Right forelimb (tissue), 1 donor: ENCODE results near the gene ST3GAL3.

Experiments
- DNase-seq: peaks from one replicate; pipeline ENCODE4 v3.0.0-alpha.2; 2018

ST3GAL3 gene, protein sequence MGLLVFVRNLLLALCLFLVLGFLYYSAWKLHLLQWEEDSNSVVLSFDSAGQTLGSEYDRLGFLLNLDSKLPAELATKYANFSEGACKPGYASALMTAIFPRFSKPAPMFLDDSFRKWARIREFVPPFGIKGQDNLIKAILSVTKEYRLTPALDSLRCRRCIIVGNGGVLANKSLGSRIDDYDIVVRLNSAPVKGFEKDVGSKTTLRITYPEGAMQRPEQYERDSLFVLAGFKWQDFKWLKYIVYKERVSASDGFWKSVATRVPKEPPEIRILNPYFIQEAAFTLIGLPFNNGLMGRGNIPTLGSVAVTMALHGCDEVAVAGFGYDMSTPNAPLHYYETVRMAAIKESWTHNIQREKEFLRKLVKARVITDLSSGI

DNA sequence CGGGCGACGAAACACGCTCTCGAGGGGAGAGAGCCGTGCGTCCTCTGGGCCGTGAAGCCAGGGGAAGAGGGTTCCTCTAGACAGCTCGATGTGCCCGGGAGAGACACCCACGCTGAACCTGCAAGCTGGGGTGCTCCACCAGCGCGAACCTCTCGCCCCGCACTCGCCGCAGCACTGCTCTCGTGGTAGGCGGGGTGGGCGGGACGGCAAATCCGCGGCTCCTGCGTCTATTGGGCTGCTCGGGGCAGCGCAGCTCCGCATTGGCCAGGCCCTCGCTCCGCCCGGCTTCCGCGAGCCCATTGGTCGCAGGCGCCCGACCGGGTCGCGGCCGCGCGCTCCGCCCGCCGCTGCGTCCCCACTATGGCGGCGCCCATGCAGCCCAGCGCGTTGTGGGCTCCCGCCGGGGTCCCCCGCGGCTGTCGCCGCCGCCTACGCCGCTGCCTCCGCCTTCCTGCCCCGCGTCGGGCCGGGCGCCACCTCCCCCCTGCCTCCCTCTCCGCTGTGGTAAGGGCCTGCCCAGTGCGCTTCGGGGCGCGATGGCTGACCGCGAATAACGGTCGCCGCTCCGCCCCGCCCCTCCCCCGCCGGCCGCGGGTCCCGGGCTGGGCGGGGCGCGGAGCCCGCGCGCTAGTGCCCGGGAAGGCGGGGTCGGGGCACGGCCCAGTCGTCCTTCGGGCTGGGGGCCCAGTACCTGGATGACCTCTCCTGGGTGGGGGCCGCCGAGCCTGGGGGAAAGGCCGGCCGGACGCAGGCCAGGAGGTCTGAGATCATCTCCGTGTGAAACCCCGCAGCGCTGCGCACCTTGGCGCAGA is at the start of gene ST3GAL3:
ST3GAL3 (plus strand) TSS at position 347 of the 812 bp plus-strand sequence. CDS start 28,727 bp downstream, outside the sequence.
- DNase-seq = peak; percentile 93

DNA sequence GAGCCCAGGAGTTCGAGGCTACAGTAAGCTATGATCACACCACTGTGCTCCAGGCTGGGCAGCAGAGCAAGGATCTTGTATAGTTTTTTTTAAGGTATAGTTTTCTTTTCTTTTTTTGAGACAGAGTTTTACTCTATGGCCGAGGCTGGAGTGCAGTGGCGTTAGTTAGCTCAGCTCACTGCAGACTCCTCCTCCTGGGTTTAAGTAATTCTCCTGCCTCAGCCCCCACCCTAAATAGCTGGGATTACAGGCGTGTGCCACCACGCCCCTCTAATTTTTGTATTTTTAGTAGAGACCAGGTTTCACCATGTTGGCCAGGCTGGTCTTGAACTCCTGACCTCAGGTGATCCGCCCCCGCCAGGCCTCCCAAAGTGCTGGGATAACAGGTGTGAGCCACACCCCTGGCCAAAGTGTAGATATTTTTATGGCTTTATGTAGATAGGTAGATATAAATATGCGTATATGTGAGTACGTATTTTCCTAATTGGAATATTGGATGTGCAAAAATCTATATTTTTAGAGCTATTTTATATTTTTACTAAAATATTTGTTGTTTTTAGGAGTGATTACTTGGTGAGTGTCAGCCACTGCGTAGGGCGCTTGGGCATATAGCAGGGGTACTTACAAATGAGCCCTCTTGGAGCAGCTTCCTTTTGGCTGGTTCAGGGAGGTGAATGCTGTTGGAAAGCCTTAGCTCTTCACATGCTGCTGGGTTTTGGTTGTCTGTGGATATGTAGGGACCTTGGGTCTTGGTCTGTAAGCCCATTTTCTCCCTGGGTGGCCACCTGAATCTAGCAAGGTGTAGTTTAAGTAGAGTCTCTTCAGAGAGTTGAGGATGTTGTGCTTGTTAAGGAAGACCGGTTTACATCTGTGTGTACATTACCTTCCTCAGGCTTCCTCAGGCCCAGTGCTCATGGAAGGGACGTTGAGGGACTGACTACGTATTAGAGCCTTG is 47.8 kb upstream of the ST3GAL3 start:
- no peak for DNase-seq

DNA sequence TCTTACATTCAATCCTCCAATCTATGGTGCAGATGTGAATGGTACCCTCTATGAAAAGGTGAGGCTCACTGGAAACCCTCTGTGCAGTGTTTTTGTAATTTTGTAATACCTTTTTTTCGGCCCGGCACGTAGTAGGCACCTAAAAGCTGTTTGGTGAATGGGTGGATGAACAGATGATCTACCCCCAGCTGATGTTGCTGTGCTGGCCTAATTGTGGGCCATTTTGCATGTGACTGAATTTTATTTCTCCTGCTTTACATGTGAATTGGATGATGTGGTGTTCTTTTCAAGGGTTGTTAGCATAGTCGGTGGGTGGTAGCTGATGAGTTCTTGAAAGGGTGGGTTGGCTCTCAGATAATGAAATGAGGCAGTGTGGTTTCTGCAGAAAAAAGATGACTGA is 47.0 kb upstream of the ST3GAL3 start:
- no peak for DNase-seq

DNA sequence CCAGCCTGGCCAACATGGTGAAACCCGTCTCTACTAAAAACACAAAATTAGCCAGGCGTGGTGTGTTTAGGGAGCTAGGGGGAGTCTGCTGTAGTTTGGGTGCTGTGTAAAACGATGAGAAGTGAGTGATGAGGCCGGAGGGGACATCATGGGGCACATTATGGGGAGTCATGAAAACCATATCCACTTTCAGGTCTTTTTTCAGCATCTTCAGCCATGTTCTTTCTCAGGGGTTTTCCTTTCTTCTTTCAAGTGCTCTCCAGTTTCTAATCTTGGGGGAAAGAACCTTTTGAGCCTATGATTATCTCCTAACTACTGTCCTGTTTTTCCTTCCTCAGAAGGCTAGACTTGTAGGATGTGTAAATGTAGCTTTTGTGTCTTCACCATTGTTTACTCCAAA is 43.0 kb upstream of the ST3GAL3 start:
- no peak for DNase-seq

DNA sequence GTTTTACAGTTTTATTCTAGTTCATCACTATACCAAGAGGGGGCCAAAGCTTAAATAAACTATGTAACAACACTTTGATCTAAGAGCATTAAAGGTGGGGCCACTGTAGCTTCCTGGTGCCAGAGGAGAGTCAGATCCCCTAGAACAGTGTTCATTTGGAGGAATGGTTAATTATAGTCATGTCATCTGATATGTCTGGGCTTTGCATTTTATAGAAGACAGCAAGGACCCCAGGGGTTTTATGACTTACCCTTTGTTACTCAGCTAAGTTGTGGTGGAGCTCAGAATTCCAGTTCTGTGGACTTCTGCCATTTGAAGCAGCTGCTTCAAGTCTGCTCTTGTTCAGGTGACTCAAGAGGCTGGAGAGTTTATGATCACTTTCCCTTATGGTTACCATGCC is 40.7 kb upstream of the ST3GAL3 start:
- DNase-seq = no peak

DNA sequence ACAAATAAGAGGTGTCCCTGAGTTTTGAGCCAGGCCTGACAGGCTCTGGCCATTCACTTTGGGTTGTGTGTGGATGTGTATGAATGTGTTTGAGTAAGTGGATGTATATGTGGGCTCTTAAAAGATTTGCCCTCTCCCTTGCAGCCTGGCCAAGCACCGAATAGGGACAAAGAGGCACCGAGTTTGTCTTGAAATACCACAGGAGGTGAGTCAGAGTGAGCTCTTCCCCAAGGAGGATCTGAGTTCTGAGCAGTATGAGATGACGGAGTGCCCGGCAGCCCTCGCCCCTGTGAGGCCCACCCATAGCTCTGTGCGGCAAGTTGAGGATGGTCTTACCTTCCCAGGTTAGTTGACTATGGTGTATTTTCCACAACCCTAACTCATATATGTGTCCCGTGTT is 38.4 kb upstream of the ST3GAL3 start:
- DNase-seq = no peak

DNA sequence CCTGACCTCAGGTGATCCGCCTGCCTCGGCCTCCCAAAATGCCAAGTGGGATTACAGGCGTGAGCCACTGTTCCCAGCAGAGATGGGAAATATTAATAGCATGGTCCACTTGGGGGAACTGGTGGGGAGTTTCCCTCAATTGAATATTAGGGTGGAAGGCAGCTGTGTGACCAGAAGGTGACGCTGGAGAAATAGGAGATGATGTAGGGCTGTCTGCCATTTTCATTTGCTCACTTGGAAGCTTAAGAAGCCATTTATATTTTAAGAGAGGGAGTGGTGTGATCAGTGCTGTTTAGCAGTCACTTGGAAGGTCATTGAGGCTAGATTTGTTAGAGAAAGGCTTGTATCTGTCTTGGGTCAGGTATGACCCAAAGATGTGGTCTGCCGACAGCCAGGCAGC is 37.5 kb upstream of the ST3GAL3 start:
- DNase-seq = no peak

DNA sequence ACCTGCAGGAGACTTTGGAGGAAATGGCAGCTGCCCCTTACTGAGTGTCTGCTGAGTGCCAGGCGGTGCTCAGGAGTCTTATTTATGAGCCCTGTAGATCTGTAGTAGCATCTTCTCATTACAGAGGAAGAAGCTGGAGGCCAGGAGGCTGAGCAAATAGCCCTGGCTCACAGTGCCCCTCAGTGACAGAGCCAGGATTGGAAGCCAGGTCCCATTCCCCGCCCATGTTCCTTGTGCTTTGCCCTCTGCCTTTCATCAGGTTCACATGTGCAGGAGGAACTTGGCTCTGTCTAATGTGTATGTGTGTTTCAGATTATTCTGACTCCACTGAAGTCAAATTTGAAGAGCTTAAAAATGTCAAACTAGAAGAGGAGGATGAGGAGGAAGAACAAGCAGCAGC is 36.1 kb upstream of the ST3GAL3 start:
- no peak for DNase-seq

DNA sequence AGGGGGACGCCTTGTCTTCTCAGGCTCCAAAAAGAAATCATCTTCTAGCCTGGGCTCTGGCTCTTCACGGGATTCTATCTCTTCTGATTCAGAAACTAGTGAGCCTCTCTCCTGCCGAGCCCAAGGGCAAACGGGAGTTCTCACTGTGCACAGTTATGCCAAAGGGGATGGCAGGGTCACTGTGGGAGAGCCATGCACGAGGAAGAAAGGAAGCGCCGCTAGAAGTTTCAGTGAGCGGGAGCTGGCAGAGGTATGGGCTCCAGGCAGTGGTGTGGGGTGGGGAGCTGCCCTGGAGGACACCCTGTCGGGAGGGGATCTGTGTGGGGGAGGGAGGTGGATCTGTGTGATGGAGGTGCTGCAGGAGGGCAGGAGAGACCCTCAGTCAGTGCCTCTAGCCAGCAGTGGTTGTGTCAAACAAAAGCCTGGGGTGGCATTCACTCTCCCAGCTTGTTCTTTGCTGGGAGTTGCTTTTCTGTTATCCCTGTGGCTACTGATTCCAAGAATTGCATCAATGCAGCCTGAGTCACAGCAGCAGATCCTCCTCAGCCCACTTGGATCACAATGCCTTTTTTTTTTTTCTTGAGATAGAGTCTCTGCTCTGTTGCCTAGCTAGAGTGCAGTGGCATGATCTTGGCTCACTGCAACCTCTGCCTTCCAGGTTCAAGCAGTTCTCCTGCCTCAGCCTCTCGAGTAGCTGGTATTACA is 35.6 kb upstream of the ST3GAL3 start:
- no peak for DNase-seq

DNA sequence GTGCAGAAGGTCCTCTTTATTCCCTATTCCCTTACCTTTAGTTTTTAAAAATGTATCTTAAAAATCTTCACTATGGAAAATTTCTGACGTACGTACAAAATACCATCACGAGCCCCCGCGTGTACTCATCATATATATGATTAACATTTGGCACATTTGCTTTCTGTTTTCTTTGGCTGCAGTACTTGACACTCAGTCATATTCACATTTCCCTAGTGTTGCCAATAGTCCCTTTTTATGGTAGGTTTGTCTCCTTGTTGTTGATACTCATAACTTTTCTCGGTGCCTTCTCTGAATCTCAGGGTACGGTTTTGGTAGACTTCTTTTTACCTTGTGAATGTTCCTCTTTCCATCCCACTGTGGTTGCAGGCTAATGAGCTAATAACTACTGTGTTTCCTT is 34.1 kb upstream of the ST3GAL3 start:
- no peak for DNase-seq

DNA sequence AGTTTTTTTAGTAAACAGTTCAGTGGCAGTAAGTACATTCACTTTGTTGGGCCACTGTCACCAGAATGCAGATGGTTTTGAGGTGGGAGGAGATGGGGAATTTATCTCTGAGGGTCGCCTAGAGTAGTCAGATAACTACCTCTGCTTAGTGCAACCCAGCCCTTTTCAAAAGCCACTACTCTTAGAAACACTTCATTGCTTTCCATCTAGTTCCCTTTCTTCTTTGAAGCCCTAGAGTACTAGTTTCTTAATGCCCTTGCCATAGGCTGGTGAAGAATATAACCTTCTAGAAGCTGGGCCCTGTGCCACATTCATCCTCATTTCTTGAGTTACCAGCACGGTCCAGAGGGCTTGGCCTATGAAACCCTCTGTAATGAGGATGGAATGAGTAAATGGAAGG is 28.4 kb upstream of the ST3GAL3 start:
- no peak for DNase-seq

DNA sequence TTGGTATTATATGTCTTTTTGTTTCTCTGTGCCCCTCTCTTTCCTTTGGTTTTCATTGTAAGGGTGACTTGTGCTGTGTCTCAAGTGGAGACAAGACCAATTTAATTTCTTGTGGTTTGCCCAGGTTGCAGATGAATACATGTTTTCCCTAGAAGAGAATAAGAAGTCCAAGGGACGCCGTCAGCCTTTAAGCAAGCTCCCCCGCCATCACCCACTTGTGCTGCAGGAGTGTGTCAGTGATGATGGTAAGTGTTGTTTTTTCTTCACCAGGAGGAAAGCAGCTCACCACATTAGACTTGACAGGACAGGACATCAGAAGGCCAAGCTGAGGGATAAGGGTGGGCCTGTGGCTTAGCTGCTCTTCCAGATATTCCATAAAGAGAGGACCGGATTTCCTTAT is 23.8 kb upstream of the ST3GAL3 start:
- no peak for DNase-seq

DNA sequence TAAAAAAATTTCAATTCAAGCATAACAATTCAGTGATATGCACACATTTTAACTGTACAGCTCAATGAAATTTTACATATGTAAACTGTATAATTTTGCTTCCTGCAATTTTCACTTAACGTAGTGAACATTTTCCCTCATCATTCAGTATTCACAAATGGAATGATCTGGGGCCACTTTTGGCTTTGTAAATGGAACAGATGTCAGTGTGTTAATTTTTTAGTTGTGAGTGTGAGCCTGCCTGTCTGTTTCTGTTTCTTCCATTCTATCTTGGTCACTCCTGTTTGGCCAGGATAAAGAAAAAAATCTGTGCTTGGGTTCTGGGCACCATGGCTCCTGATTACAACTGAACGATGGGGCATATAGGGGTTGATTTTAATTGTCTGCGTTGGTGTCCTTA is 20.5 kb upstream of the ST3GAL3 start:
- DNase-seq = no peak

DNA sequence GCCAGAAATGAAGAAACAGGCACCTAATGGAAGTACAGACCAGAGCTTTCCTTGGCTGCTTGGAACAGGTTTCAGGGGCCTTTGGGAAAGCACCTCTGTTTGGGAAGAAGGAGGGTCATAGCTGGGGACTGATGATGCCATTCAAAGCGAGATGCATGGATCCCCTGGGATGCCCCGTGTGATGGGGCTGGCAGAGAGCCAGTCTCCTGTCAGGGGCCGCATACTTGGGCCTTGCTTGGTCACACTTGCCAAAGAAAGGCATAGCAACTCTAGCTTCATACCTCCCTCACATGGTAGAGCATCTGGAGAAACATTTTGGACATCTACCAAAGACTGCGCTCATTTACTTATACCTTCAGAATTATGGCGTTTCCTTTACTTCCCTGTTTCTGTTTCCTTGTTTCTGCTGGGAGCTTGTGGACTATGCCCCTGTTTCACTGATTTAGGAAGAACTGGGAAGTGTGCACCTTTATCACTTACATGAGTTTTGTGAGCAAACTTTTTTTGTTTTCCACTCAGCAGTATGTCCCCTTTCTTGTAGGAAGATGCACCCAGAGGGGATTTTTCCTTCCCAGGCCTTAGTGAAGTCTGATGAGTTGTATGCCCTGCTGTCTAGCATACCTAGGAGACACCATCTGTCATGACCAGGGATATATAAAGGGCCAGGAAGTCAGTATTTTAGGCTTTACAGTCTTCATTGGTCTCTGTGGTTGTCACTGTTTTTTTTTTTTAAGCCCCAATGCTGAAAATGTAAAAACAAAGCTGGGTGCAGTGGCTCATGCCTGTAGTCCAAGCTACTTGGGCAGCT is 19.8 kb upstream of the ST3GAL3 start:
- DNase-seq = no peak

DNA sequence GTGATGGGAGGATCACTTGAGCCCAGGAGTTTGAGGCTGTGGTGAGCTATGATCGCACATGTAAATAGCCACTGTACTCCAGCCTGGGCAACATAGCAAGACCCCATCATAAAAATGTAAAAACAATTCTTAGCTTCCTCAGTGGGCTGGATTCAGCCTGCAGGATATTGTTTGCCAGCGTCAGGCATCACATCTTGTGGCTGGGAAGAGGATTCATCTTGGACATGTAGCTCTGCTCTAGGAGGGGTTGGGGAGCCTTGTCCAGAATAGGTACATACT is 19.3 kb upstream of the ST3GAL3 start:
- no peak for DNase-seq

DNA sequence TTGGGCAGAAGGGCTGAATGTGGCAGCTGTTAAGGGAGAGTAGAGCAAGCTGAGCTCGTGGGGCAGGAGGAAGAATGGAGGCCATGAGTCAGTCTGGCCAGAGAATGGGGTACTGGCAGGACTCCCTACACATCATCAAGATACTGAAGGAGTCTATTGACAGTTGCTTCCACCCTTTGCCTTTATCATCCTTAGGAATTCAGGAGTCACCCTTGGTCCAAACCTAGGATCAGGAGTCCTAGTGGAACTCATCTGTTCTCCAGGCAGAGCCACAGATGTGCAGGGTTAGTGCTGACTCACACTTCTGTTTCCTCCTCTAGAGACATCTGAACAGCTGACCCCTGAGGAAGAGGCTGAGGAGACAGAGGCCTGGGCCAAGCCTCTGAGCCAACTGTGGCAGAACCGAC is 18.7 kb upstream of the ST3GAL3 start:
- no peak for DNase-seq

DNA sequence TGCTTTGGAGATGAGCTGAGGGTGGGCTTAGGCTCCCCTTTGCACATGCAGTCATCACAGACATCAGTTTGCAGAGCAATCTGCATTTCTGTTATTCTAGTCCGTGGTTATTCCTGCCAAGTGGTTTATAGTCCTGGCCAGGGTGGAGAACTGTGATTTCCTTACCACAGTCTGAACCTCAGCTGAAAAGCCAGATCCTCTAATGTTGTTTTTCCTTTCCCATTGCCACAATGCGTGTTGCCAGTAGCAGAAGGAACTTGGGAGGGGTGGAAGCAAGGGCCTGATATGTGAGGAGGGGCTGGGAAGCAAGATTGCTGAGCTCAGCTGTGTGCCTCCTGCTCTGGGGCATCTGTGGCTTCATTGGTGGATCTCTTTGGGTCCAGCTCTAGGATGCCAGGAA is 18.0 kb upstream of the ST3GAL3 start:
- no peak for DNase-seq

DNA sequence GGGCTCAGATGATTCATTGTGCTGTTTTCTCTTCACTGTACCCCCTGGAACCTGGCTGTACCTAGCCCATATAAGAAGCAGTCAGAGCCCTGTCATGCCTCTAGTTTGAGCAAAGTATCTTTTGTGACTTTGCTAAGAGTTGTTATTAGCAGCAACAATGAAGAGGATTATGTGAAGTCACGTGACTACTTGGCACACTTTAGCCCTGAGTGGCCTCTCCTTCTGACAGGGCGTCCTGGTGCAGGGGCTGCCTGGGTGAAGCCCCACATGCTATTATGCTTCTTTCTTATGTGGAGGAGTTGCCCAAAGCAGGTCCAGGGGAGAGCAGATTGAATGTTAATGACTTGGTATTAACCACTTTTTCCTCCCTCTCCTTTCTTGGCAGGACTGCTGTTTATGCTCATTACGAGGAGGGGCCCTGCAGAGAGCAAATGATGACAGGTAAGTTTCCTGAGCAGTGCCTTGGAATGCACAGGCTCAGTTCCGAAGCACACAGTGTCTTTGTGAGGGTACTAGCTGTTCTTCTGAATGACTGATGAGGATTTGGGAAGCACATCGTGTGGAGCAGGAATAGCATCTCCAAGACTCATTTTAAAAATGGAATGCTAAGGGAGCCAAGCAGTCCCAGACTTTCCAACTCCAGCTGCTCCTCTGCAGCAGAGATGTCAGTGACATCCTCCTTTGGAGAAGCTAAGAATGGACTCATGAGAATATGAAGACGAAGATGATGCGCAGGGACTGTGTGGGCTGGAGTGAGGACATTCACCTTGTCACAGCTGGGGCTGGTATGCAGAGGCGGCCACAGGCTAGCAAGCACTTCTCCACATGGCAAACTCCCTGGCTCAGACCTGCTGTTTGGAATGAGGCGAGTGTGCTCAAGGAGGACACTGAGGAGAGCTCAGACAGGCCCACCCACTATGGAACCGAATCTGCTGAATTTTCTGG is 15.2 kb upstream of the ST3GAL3 start:
- no peak for DNase-seq

DNA sequence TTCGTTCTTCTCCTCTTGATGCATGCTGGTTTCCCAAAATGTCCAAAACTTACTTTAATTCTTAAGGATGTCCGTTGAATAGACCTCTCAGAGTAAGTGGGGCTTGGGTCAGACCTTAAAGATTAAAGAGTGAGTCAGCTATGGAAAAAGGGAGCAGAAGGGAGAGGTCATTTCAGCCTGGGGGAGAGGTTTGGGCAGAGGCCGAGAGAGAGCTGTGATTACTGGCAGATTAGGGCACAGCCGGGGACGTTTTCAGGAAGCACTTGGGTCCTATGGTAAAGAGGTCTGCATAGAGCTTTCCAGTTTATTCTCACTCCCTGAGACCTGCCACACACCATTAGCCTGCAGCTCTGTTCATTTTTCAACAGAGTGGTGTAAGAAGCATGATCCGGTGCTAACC is 14.0 kb upstream of the ST3GAL3 start:
- DNase-seq = no peak

DNA sequence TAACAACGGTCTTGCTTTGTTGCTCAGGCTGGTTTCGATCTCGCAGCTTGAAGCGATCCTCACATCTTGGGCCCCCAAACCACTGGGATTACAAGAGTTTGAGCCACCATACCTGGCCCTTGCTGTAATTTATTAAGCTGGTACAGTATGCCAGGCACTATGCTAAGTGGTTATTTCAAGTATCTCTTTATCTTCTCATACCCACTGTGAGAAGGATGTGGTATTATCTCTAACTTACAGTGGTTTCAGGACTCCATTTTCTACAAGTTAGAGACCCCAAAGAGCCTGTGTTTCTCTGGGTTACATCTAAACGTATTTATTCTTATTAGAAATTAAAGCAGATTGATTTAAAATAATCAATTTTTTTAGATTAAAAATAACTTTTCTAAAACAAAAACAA is 8.1 kb upstream of the ST3GAL3 start:
- no peak for DNase-seq

DNA sequence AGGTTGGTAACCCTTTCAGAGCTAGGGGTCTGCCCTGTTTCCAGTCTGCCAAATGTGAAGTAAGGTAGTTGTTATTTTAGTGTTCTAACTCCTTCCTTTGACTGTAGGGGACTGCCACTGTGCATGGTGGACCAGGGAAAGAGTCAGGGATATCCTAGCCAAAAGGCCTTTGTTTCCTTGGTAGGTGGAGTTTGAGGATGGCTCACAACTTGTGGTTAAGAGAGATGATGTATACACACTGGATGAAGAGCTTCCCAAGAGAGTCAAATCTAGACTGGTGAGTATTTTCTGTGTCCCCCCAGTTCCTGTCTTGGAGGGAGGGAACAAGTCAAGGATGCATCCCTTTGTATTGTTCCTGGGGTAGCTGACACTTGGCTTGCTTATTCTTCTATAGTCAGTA is 3.5 kb upstream of the ST3GAL3 start:
- DNase-seq = no peak
